GM12878 (cell line): Measurements from ENCODE around the gene TBC1D1. TPM values are rescaled to one million over a fixed set of nuclear protein-coding genes. Genes with fewer than 3 reads are reported as not detected.

ENCODE experiments used
- ATAC-seq: fragments of 200-7000 bp; cut with Tn5 transposase; 3 replicates; pipeline ENCODE4 v1.9.1; 2020; ENCODE audit warnings: mild to moderate bottlenecking, moderate library complexity
- BruUV-seq: library from RNA; stranded (reverse); fragments of 400-500 nt; replicated peaks from 2 replicates; lab custom pipeline; 2021; lab: Mats Ljungman, UMichigan
- CTCF ChIA-PET: fragments of 300-600 bp; sonication (Branson Sonifier 250); formaldehyde crosslinking; extraction: SDS; loops from one replicate; lab custom pipeline; 2021; ENCODE audit warnings: inconsistent platforms; lab: Yijun Ruan, JAX
- POLR2A ChIA-PET: fragments of 350-600 bp; formaldehyde crosslinking; extraction: SDS; loops from one replicate; lab custom pipeline; 2021; ENCODE audit warnings: inconsistent platforms; lab: Charles Lee
- RAD21 ChIA-PET: fragments of 300-600 bp; sonication (Branson Sonifier 250); formaldehyde crosslinking; loops from one replicate; lab custom pipeline; 2023; ENCODE audit warnings: antibody characterized with exemption; ENCODE audit not compliant: unreplicated experiment; lab: Charles Lee
- SMC1A ChIA-PET: fragments of 300-600 bp; sonication (Branson Sonifier 250); formaldehyde crosslinking; loops from one replicate; lab custom pipeline; 2023; ENCODE audit not compliant: unreplicated experiment, uncharacterized antibody; lab: Charles Lee
- DNase-seq: peaks from one replicate; pipeline ENCODE4 v3.0.0-alpha.2; 2011; ENCODE audit warnings: low read depth, low spot score
- FAIRE-seq: peaks from 3 replicates; lab custom pipeline; 2011; peaks lifted over from hg19 to GRCh38; lab: Jason Lieb, UNC
- H2AFZ ChIP-seq: 2 replicates; pipeline ENCODE4 v1.6.0; 2011; ENCODE audit warnings: low read depth, low read length, control low read depth; ENCODE audit not compliant: control insufficient read depth
- H3K27ac ChIP-seq: 2 replicates; pipeline ENCODE4 v1.5.1; 2011; ENCODE audit warnings: control low read depth; ENCODE audit not compliant: control insufficient read depth, insufficient read depth
- H3K27me3 ChIP-seq, 2 experiments: replicated peaks in 1 of 2; 2 replicates each; pipeline versions ENCODE4 v1.6.0 to v1.6.1; 2011; ENCODE audit warnings: low read length in 1 of 2; ENCODE audit not compliant: control insufficient read depth in 2 of 2, insufficient read depth in 2 of 2
- H3K36me3 ChIP-seq, 2 experiments: 2 replicates each; pipeline ENCODE4 v1.5.1; 2011; ENCODE audit warnings: low read length in 1 of 2; ENCODE audit not compliant: control insufficient read depth in 2 of 2, insufficient read depth in 2 of 2
- H3K4me1 ChIP-seq: 2 replicates; pipeline ENCODE4 v1.6.1; 2011; ENCODE audit warnings: mild to moderate bottlenecking, low read length, moderate library complexity, mixed read lengths; ENCODE audit not compliant: control insufficient read depth, insufficient read depth
- H3K4me2 ChIP-seq: 2 replicates; pipeline ENCODE4 v1.6.0; 2011; ENCODE audit warnings: control low read depth; ENCODE audit not compliant: control insufficient read depth, insufficient read depth
- H3K4me3 ChIP-seq: fragments of 200-600 bp; sonication (generic); 2 replicates; pipeline ENCODE4 v1.5.1; 2016
- H3K79me2 ChIP-seq: 2 replicates; pipeline ENCODE4 v1.6.0; 2011; ENCODE audit warnings: low read length; ENCODE audit not compliant: control insufficient read depth, insufficient read depth
- H3K9ac ChIP-seq: 2 replicates; pipeline ENCODE4 v1.8.0; 2011; ENCODE audit warnings: low read length, control low read depth, mixed read lengths; ENCODE audit not compliant: control insufficient read depth, insufficient read depth
- H3K9me3 ChIP-seq: replicated peaks from 3 replicates; pipeline ENCODE4 v1.5.1; 2011; ENCODE audit warnings: mild to moderate bottlenecking, low read length; ENCODE audit not compliant: control insufficient read depth, insufficient read depth
- H4K20me1 ChIP-seq: 2 replicates; pipeline ENCODE4 v1.6.0; 2011; ENCODE audit not compliant: control insufficient read depth, insufficient read depth
- CBFB ChIP-seq: IDR thresholded peaks from 2 replicates; pipeline ENCODE4 v1.6.1; 2016; ENCODE audit warnings: antibody characterized with exemption, low read depth
- CHD4 ChIP-seq: fragments of 200-600 bp; sonication (generic); IDR thresholded peaks from 2 replicates; pipeline ENCODE4 v1.6.1; 2016; ENCODE audit warnings: mild to moderate bottlenecking
- CREM ChIP-seq: IDR thresholded peaks from 2 replicates; pipeline ENCODE4 v1.6.1; 2014; ENCODE audit warnings: antibody characterized with exemption, low read depth
- EZH2 ChIP-seq: IDR thresholded peaks from 2 replicates; pipeline ENCODE4 v1.6.1; 2012; ENCODE audit warnings: low read depth, mild to moderate bottlenecking, control low read depth, inconsistent platforms, low read length, borderline replicate concordance; ENCODE audit not compliant: control insufficient read depth
- IKZF1 ChIP-seq: fragments of 450-650 bp; conservative IDR thresholded peaks from 2 replicates; pipeline ENCODE4 v1.6.1; 2017; ENCODE audit warnings: antibody characterized with exemption, mild to moderate bottlenecking
- JUND ChIP-seq: IDR thresholded peaks from 2 replicates; pipeline ENCODE4 v1.6.1; 2012; ENCODE audit warnings: low read depth, mild to moderate bottlenecking, low read length, improper control_type of control experiment, moderate library complexity
- KDM1A ChIP-seq: fragments of 200-600 bp; sonication (generic); IDR thresholded peaks from 2 replicates; pipeline ENCODE4 v1.6.1; 2016; ENCODE audit warnings: borderline replicate concordance
- RFX5 ChIP-seq: IDR thresholded peaks from 2 replicates; pipeline ENCODE4 v1.6.1; 2011; ENCODE audit warnings: low read depth, low read length, improper control_type of control experiment
- SMC3 ChIP-seq: IDR thresholded peaks from 2 replicates; pipeline ENCODE4 v1.6.1; 2011; ENCODE audit warnings: low read length, improper control_type of control experiment, borderline replicate concordance
- TCF12 ChIP-seq: IDR thresholded peaks from 2 replicates; pipeline ENCODE4 v1.6.1; 2011; ENCODE audit warnings: low read depth, mild to moderate bottlenecking, low read length
- TCF3 ChIP-seq: IDR thresholded peaks from 2 replicates; pipeline ENCODE4 v1.6.1; 2012; ENCODE audit warnings: low read depth, mild to moderate bottlenecking, low read length, borderline replicate concordance; ENCODE audit not compliant: insufficient read depth
- YBX1 ChIP-seq: fragments of 450-650 bp; IDR thresholded peaks from 2 replicates; pipeline ENCODE4 v1.6.1; 2016; ENCODE audit warnings: antibody characterized with exemption
- ZNF384 ChIP-seq: IDR thresholded peaks from 2 replicates; pipeline ENCODE4 v1.6.1; 2012; ENCODE audit warnings: low read depth, mild to moderate bottlenecking, low read length, improper control_type of control experiment, borderline replicate concordance
- WGBS: methylation state at CpG from one replicate; pipeline ENCODE4 v1.1.6; 2016; ENCODE audit warnings: low lambda C conversion rate; ENCODE audit not compliant: insufficient replicate concordance, insufficient coverage; ENCODE audit errors: missing lambda C conversion rate; 5-methylcytosine and 5-hydroxymethylcytosine counted together
- in situ Hi-C: fragments of 300-500 bp; cut with MboI; formaldehyde crosslinking; loops from 9 replicates; pipeline ENCODE4 v1.14.3; 2018; ENCODE audit warnings: mixed read lengths
- intact Hi-C: fragments of 100-400 bp; cut with micrococcal nuclease; formaldehyde crosslinking; loops from one replicate; pipeline ENCODE4 v1.14.2; 2022; ENCODE audit not compliant: unreplicated experiment
- polyA plus RNA-seq, 11 experiments: library from polyadenylated mRNA; depleted of rRNA in 4 of 11; unstranded in 6 of 11; stranded (reverse) in 5 of 11; fragments of >200 nt; fragmentation: Nextera tagmentation in 4 of 11; fragmentation: Illumina TruSeq in 1 of 11; extraction: Ambion mirVana in 4 of 11; extraction: Trizol in 1 of 11; gene quantifications; 1 replicate in 1 of 11; 2 replicates in 10 of 11; pipeline versions ENCODE4 v1.2.1 to v1.2.3, GENCODE V29; 2011 to 2016; ENCODE audit warnings: inconsistent platforms in 2 of 11, missing spikeins in 2 of 11, low read depth in 1 of 11
- total RNA-seq, 4 experiments: library from RNA; depleted of rRNA in 3 of 4; stranded (reverse); fragments of >200 nt in 3 of 4; fragmentation: Illumina TruSeq in 1 of 4; extraction: Trizol in 1 of 4; gene quantifications; 2 replicates each; pipeline versions ENCODE4 v1.2.1 to v1.2.3, GENCODE V29; 2013 to 2021
- TF ChIP-seq, protein P1 (sequence below): fragments of 450-650 bp; IDR thresholded peaks from 2 replicates; pipeline ENCODE4 v1.6.1; 2017; ENCODE audit warnings: low read depth, mild to moderate bottlenecking, moderate library complexity
- TF ChIP-seq, protein P2 (sequence below): fragments of 450-650 bp; IDR thresholded peaks from 2 replicates; pipeline ENCODE4 v1.6.1; 2014; ENCODE audit warnings: mild to moderate bottlenecking
- TF ChIP-seq, protein P3 (sequence below): fragments of 450-650 bp; IDR thresholded peaks from 2 replicates; pipeline ENCODE4 v1.6.1; 2016; ENCODE audit warnings: mild to moderate bottlenecking, moderate library complexity, borderline replicate concordance

Gene TBC1D1
- total and polyA plus RNA-seq, 10 of the 15 experiments (the other 5 are each of a cell fraction or from before 2014, with no cell fraction given): 5.3 to 102 (median 57.8) TPM

DNA sequence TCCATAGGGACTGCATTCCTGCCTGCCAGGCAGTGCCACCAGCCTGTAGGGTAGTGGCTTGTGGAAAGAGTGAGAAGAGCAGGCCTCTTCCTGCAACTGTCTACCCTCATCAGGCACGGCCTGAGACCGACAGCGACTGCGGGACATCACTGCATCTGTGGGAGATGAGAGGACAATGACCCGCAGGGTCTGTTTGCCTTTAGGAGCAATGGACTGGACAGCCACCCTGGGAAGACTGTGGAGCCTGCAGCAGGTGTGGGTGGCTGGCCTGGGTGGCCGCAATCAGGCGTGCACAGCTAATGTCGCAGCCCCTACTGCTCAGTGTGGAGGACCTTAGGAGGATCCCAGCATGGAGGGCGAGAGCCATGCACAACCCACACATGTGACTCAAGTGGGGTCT is 297.3 kb downstream of the TBC1D1 start:
- H4K20me1 ChIP-seq: no peaks in the 10 kb centered on the region
- in situ Hi-C loops: no loop called here
- ChIA-PET POLR2A (no interaction called here), SMC1A (interaction anchor here (1.4 kb wide), 1 partner anchor 8 kb away, joined by 3 read pairs; no protein-coding TSS in a partner anchor), RAD21 (no interaction called here), CTCF (interaction anchor here (1.1 kb wide), 1 partner anchor 386 kb away, joined by 3 read pairs; no protein-coding TSS in a partner anchor)
- no peak for FAIRE-seq
- H3K4me1 ChIP-seq: no peaks in the 10 kb centered on the region
- H3K9me3 ChIP-seq: no peaks in the 10 kb centered on the region; the same call in 2 of the 3 replicates
- no peak for ATAC-seq
- TF ChIP-seq SMC3: no peak
- TF ChIP-seq ZNF384: no peak
- no peak for TF ChIP-seq CHD4
- TF ChIP-seq EZH2: no peak
- no peak for TF ChIP-seq JUND
- no peak for TF ChIP-seq CBFB
- TF ChIP-seq, protein P1, sequence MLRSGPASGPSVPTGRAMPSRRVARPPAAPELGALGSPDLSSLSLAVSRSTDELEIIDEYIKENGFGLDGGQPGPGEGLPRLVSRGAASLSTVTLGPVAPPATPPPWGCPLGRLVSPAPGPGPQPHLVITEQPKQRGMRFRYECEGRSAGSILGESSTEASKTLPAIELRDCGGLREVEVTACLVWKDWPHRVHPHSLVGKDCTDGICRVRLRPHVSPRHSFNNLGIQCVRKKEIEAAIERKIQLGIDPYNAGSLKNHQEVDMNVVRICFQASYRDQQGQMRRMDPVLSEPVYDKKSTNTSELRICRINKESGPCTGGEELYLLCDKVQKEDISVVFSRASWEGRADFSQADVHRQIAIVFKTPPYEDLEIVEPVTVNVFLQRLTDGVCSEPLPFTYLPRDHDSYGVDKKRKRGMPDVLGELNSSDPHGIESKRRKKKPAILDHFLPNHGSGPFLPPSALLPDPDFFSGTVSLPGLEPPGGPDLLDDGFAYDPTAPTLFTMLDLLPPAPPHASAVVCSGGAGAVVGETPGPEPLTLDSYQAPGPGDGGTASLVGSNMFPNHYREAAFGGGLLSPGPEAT: no peak
- TF ChIP-seq, protein P2, sequence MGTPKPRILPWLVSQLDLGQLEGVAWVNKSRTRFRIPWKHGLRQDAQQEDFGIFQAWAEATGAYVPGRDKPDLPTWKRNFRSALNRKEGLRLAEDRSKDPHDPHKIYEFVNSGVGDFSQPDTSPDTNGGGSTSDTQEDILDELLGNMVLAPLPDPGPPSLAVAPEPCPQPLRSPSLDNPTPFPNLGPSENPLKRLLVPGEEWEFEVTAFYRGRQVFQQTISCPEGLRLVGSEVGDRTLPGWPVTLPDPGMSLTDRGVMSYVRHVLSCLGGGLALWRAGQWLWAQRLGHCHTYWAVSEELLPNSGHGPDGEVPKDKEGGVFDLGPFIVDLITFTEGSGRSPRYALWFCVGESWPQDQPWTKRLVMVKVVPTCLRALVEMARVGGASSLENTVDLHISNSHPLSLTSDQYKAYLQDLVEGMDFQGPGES: no peak
- no peak for TF ChIP-seq CREM
- TF ChIP-seq YBX1: no peak
- no peak for TF ChIP-seq IKZF1
- TF ChIP-seq, protein P3, sequence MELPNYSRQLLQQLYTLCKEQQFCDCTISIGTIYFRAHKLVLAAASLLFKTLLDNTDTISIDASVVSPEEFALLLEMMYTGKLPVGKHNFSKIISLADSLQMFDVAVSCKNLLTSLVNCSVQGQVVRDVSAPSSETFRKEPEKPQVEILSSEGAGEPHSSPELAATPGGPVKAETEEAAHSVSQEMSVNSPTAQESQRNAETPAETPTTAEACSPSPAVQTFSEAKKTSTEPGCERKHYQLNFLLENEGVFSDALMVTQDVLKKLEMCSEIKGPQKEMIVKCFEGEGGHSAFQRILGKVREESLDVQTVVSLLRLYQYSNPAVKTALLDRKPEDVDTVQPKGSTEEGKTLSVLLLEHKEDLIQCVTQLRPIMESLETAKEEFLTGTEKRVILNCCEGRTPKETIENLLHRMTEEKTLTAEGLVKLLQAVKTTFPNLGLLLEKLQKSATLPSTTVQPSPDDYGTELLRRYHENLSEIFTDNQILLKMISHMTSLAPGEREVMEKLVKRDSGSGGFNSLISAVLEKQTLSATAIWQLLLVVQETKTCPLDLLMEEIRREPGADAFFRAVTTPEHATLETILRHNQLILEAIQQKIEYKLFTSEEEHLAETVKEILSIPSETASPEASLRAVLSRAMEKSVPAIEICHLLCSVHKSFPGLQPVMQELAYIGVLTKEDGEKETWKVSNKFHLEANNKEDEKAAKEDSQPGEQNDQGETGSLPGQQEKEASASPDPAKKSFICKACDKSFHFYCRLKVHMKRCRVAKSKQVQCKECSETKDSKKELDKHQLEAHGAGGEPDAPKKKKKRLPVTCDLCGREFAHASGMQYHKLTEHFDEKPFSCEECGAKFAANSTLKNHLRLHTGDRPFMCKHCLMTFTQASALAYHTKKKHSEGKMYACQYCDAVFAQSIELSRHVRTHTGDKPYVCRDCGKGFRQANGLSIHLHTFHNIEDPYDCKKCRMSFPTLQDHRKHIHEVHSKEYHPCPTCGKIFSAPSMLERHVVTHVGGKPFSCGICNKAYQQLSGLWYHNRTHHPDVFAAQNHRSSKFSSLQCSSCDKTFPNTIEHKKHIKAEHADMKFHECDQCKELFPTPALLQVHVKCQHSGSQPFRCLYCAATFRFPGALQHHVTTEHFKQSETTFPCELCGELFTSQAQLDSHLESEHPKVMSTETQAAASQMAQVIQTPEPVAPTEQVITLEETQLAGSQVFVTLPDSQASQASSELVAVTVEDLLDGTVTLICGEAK: no peak
- TF ChIP-seq TCF12: no peak
- no peak for TF ChIP-seq TCF3
- no peak for TF ChIP-seq RFX5
- TF ChIP-seq KDM1A: no peak
- no TSS peak for BruUV-seq
- no peaks in the 10 kb centered on the region for H3K36me3 ChIP-seq
- intact Hi-C loops: no loop called here
- DNase-seq: no peak
- WGBS: 84% methylated on average over 9 of the region's 9 CpGs
- H3K79me2 ChIP-seq: no peaks in the 10 kb centered on the region
- no peak overlapping the region for H2AFZ ChIP-seq
- no peaks in the 10 kb centered on the region; a peak in 1 of 4 replicates for H3K27me3 ChIP-seq
- H3K27ac ChIP-seq: no peak overlapping the region
- H3K4me2 ChIP-seq: no peak overlapping the region
- H3K9ac ChIP-seq: no peak overlapping the region
- H3K4me3 ChIP-seq: no peak overlapping the region
